H4 (cell line): Measurements from ENCODE around the gene CCR9. TPM values are rescaled to one million over a fixed set of nuclear protein-coding genes. Genes with fewer than 3 reads are reported as not detected.

Source experiments
- DNase-seq: peaks from one replicate; pipeline ENCODE4 v3.0.0-alpha.2; 2015; ENCODE audit warnings: low spot score
- total RNA-seq: library from RNA; depleted of rRNA; stranded (reverse); fragments of >200 nt; shearing (Covaris generic); gene quantifications from 2 replicates; pipeline ENCODE4 v1.2.3, GENCODE V29; 2014

The CCR9 gene
- total RNA-seq, 1 experiment from 2014 or later = not detected

DNA sequence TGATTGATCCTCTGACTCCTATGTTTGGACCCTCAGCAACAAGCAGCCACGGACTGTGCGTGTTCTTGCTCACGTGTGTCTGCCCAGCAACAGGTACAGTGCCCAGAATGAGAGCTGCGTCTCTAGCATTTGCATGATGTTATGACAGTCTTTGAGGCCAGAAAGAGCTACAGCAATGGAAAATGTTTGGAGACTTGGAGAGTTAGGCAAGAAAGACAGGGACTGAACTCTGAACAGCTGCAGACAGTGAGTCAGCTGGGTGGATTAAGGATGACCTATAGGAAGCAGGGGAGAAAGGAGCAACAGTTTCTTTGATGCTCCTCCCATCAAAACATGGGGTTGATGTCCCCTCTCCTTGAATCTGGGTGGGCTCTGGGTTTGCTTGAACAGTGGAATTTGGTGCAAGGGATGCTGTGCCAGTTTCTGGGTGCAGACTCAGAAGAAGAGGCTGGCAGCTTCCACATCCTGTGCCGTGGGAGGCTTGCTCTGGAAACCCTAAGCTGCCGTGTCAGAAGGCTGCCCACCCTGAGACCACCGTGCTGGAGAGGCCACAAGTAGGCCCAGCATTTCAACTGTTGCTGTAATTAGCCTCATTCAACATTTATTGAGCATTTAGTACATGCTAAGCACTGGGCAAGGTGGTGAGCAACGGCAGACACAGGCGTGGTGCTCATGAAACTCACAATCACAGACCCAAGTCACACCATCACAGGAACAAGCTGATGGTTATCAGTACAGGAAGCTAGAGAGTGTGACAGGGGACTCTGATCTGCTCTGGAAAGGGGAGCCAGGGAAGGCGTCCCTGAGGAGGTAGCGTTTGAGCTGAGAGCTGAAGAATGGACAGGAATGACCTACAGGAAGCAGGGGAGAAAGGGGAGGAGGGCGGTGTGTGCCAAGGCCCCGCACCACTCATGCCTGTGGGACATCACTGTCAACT is 21.7 kb downstream of the CCR9 start:
- DNase-seq = no peak

DNA sequence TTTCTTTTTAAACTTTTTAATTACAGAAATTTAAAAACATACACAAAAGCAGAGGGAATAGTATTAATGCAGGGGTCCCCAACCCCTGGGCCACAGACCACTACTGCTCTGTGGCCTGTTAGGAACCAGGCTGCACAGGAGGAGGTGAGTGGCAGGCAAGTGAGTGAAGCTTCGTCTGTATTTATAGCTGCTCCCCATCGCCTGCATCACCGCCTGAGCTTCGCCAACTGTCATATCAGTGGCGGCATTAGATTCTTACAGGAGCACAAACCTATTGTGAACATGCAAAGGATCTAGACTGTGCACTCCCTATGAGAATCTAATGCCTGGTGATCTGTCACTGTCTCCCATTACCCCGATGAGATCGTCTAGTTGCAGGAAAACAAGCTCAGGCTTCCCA is 22.4 kb downstream of the CCR9 start:
- no peak for DNase-seq

DNA sequence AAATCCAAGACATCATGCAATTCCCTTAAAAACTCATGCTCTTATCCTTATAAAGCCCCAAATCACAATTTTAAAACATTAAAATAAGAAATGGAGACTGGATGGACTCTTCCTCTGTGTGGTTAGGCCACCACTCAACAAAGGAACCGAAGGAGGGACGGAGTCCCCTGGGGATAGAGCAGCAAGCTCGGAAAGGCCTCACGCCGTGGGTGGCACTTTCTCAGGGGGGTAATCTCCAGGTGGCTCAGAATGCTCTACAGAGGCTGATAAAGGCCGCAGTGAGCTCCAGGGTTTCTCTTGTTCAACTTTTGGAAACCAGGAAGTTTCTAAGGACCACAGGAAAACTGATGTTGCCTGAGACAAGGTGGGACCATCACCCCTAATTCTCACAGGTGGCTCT is 23.2 kb downstream of the CCR9 start:
- no peak for DNase-seq

DNA sequence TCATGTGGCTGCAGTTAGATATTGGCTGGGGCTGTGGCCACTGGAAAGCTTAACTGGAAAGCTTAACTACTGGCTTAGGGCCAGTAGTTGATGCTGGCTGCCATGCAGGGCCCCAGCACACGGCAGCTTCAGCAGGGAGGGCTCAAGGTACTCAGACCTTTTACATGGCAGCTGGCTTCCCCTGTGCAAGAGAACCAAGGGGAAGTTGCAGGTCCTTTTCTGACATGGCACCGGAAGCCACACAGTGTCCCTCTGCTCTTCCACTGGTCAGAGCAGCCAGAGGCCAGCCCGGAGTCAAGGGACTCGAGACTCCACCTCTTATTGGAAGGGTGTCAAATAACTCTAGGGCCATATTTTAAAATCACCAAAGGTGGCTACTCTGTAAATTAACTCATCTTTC is 24.5 kb downstream of the CCR9 start:
- DNase-seq = no peak

DNA sequence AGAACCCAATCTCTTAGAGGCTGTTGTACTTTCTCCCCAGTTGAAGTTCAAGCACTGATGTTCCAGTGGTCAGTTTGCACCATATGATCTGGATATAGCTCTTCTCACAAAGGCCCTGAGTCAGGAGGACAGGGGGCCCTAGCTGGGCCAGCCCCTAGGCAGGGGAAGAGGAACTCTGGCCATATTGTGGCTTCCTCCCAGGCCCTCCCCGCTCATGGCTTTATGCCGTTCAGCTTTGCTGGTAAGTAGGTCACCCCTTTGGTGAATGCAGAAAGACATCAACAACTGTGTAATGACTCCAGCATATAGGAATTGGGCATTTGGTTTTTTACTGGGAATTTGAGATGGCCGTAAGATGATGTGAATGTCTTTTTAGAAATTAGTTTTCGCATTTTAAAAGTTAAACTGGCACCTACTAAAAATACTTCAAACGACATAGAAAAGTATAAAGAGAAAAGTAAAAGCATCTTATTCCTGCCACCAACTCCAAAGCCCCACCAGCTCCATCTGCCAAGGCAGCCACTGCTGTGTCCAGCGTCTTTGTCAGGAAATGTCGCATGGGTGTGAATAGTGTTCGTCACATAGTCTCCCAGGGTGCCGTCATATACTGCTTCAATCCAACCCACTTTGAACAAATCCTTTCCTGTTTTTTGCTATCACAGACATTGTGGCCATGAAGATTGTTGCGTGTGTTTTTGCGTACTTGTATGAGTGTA is 25.3 kb downstream of the CCR9 start:
- no peak for DNase-seq

DNA sequence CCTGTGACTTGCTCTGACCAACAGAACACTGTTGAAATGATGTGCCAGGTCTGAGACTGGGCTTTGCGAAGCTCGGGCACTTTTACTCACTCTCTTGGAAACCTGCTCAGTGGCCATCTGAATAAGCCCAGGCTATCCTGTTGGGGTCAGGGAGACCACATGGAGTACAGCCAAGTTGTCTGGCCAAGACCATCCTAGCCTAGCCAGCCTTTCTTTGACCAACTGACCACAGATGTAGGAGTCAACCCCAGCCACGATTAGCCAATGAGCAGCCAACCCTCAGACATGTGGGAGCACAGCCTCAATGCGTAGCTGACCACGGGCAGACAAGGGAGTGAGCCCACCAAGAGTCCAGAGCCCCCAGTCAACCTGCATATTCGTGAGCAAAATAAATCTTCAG is 26.1 kb downstream of the CCR9 start:
- no peak for DNase-seq

DNA sequence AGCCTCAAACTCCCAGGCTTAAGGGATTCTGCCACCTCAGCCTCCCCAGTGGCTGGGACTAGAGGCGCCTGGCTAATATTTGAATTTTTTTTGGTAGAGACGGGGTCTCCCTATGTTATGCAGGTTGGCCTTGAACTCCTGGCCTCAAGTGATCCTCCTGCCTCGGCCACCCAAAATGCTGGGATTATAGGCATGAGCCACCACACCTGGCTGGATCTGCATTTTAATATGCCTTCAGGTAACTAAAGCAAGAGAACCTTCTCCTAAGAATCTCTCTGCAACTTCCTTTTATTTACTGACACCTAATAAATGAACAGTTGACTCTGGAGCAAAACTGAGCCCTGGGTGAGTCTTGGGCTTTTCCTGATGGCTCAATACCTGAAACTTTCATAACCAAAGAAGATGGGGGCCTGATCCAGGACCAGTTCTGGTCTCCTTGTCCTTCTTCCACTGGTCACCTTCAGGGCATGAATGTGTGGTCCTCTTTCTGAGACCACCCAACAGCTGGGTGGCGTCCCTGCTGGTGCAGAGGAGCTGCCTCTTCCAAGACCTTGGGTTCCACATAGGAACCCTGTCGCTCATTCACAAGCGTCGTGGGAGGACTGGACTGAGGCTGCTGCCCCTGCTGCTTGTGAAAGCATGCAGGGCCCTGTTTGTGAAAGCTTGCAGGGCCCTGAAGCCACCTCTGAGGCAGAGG is 28.2 kb downstream of the CCR9 start:
- no peak for DNase-seq

DNA sequence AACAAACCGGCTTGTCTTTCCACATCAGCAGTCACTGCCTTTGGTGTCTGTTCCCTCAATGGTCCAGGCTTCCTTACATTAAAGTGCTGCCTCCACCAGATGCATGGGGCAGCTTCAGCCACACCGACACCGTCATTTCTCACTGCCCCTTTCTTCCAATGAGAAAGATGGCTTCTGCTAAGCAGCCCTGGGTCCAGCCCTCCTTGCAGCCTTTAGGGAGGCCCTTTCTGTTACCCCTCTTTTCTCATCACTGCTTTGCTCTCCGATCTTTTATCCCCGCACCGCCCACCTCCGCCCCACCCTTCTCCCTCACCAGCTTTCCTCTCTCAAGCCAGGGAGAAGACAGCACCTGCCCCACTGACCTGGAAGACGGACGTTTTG is 28.7 kb downstream of the CCR9 start:
- DNase-seq = no peak

DNA sequence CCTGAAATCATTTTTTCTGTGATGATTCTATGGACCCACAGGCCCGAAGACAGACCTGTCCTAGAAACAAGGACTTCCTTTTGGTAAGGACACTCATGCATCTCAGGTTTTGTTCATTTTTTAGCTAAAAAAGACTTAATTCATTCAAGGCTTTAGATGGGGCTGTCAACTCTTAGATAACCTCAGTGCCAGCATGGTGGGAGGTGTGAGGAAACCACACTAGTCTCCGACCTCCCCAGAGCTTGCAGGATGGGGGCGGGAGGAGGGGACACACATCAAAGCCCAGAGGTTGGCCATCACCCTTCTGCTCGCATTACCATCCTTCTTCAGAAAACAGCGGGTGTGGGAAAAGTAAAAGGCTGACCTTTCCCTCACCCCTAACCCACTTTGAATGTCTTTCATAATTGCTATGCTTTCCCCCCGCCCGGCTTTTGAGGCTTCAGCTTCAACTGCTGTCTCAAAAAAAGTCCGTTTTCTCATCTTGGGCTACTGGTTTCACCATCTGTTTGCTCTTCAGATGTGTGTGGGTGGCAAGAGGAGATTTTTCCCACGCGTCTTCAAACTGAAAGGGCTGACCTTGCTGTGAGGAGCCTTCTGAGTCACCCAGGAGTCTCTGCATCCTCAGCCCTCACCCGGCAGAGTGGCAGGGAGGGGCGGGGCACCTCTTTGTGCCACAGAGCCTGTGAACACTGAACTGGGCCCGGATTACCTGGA is 29.3 kb downstream of the CCR9 start:
- DNase-seq = peak; percentile 62

DNA sequence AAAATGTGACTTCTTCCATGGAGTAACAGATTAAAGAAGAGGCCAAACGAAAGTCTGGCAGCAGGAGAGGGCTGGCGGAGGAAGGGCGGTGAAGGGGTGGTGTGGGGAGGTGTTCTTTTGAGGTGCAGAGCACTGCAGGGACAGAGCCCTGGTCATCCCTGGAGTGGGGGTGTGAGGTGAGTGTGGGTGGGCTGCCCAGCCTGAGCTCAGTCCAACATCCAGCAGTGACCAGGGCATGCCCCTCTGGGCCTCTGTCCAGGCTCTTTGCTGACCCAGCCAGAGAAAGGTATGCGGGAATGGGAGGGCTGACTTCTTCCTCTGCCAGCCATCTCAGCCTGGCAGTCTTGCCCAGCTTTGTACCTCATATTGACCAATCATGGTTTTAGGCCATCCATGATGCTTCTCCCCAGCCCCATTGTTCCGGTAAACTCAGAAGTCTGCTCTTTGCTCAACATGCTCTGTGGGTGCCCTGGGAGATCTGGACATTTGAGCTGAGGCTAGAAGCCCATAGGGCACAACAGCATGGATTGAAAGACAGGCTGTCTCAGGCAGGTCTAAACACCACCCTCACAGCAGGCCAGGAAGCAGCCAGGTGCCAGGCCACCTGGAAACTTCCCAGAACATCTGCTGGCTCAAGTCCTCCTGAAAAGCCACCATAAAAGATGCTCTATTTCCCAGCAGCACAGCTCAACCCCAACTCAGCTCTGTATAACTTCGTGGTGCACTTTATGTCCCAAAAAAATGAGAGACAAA is 31.0 kb downstream of the CCR9 start:
- DNase-seq = no peak

DNA sequence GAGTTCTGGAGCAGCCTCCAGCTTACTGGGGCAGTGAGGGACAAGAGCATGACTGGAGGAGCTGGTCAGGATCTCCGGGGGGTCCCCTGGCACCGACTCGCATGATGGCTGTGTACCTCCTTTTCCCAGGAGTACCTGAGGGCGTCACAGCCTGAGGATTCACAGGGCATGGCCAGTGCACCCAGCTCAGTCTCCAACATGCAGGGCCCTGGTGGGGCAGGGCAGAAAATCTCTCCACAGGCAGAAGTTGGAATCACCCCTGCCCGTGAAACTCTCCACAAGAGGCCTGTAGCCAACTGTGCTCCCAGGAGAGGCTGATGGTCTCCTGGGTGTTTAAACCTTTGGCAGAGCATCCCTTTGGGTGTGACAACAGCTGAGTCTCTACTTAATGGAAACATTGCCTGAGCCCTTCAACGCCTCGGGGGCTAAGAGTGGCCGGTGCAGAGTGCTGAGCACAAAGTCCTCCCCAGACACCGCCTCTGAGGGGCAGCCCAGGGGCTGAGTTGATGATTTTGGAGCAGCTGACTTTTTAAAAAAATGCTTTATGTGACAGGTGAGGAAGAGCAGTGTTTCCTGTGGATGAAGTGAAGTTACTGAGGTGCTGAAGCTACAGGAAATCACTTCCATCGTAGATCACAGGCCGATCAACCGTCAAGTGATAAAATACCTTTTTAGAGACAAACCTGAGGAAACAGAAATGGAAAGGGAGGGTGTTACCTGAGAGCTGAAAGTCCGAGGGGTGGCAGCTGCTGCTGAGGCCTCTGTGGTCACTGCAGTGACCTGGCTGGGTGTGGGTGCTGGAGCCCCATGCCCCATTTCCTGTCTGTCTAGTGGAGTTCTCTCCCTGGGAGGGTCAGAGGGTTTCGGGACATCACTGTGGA is 35.1 kb downstream of the CCR9 start:
- DNase-seq = no peak

DNA sequence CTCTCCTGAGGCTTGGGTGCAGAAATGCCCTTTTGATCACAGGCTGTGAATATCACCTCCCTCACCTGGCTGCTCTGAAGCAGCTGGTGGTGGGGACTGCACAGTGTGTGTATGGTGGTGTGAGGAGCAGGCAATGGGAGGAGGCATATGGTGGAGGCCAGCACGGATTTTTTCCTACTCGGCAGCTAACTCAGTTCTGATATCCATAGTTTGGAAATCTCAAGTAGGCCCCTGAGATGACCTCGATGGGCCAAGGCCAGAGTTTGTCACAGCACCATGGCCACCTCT is 35.6 kb downstream of the CCR9 start:
- no peak for DNase-seq

DNA sequence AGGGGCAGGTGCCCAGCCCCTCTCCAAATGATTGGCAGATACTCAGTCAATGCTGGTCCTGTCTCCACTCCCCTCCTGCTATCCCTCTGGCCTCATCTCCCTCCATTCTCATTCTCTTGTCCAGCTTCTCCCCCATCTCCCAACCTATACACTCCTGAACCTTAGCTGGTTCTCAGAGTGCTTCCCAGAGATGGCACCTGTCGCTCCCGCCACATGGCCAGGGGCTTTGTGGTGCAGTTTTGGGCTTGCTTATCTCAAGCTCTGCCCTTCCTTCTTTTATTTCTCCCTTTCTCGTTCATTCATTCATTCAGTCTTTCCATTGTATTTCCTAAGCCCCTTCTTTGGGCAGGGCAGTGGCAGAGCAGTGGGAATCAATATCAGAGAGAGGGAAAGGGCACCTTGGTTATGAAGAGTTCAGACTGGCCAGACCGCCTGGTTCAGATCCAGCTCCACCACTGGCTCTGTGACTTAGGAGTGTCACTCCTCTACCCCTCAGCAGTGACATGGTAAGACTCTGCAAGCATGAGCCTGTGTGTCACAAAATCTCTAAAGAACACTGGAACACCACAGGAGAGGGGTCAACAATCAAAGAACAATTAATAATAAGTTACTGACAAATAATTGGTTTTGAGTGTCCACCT is 36.7 kb downstream of the CCR9 start:
- DNase-seq = no peak

DNA sequence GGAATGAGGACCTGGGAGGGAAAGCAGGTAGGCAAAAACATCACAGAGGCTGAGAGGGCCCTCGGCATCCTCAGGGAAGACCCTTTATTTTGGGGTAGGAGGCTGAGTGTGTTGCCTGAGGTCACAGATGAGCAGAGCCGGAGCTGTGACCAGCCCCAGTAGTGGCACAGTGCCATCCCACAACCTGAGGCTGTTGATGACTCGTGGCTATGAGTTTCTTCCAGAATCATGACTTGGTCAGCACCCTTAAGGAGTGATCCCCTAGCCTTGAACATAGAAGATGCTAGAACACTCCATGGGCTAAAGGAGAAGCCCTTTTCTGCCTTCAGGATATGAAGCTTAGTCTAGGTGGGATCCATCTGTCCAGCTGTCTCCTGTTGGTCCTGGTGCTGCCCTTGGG is 37.4 kb downstream of the CCR9 start:
- no peak for DNase-seq

DNA sequence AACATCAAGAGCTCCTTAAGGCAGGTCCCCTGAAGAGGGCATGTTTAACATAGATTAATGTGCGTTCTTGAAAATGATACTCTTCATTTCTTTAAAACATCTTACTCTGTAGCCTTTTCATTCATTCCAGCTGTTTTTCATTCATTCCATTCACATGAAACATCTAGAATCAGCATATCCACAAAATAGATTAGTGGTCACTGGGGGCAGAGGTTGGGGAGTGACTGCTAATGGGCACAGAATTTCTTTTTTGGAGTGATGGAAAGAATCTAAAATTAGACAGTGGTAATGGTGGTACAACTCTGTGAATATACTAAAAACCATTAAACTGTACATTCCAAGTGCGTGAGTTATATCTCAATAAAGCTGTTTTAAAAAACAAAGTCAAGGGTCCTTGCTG is 41.5 kb downstream of the CCR9 start:
- no peak for DNase-seq

DNA sequence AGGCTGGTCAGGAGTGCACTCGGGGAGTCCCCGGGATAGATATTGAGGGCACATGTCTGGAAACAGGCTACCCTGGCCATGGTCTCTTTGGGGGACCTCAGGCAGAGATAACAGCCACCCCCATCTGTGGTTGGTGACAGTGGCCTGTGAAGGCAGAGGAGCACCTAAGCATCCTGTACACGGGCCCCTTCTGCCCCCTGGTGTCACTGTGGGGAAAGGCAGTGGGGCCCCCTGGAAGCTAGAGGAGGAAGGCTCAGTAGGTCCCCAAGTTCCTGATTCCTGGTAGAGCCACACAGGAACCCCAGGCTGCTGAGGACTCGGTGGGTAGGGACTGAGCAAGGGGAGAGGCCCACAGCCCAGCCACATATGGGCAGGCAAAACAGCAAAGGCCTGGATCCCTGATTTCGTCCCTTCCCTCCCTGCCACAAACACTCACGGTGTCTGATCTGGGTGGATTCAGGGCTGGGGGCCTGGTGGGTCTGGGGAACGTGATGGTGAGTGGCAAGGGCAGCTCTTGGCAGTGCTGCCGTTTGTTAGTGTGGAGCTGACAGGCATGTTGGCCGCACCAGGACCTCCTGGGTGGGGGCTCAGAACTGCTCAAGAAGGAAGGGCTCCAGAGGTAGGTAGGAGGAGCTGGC is 42.8 kb downstream of the CCR9 start:
- no peak for DNase-seq

DNA sequence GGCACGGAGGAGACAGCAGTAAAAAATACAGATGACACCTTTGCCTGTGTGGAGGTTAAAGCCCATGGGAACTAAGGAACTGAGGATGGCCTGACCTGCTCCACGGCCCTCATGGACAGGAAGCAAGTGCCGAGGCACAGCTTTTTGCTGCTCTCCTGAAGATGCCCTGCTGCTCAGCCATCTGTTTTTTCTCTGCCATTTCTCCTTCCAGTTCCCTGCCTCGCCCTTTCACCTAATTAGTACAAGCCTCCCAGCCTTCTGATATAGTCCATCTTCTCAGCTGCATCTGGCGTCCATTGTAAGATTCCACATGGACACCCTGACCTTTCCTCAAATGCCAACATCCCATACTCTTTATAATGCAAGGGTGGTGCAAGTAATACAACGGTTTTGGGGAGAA is 45.2 kb downstream of the CCR9 start:
- DNase-seq = no peak

DNA sequence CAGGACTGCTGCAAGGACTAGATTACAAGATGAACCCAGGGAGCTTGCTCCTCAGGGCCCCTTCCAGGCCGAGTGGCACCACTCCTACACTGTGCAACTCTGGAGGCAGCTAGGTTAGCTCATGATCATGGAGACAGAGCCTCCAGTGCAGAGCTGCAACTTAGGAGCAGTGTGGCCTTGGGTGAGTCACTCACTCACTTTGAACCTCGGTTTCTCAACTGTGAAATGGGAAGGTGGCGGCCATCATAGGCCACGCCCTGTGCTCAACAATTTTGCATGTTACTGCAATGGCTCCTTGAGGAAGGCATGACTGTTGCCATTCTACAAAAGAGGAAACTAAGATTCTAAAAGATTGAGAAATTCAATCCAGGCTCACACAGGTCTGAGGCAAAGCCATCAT is 45.8 kb downstream of the CCR9 start:
- no peak for DNase-seq

DNA sequence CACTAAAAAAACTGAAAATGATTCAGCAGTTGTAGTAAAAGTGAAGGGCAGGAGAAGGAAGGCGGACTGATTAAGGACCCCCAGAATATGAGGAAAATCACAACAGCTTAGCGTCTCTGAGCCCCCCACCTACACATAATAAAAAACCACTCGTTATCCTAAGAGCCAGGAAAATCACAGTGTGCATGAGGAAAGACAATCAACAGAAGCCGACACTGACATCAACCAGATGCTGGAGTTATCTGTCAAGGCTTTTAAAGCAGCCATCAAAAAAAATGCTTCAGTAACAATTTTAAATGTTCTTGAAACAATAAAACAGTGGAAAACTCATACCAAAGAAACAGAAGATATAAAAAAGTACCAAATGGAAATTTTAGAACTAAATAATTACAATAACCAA is 47.2 kb downstream of the CCR9 start:
- no peak for DNase-seq

DNA sequence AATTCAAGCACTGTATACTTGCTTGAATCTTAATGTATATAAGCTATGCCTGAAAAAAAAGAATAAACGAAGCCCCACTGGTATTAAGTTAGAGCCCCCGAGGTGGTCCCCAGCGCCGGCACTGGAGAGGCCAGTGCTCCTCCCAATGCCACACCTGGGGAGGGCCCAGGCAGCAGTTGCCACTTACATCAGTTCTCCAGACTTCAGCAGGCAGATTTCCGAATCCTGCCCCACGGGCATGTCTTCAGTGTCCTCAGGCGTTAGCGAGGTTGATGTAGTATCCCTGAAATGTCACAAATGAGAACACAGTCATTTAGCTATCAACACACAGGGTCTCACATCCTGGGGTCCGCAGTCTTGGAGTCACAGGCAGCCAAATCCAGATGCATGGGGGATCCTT is 49.9 kb downstream of the CCR9 start:
- no peak for DNase-seq
